Measurements from ENCODE around the gene HNRNPCL1.
"Not testable (repeated sequence)": the region's sequence is repeated elsewhere in the genome, so short reads cannot be mapped to it uniquely, and the experiment has no call there.

Gene HNRNPCL1

GRCh38 chr1:12848620-12849019 is at the start of gene HNRNPCL1:
TSS of gene HNRNPCL1 (minus strand) at chr1:12848720. CDS start at chr1:12848289, 431 bp downstream.
- DNase-seq: not testable (repeated sequence)

DNA sequence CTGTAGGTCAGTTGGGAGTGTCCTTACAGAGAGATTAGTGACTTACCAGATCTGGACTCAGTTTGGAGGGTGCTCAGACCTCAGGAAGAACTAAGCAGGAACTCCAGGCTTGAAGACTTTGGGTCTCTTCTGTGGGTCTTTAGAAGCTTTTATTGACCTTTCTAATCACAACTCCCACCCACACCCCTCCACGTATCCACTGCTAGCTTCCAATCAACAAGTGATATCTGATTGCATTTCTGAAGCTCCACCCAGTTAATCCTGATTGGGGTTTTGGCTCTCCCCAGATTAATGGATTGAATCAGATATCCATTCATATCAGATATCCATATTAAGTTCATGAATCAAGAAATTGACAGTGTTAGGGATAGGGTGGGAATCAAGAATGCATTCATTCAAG is 49.6 kb upstream of the HNRNPCL1 start, which contains the start of gene PRAMEF10:
TSS of gene PRAMEF10 (minus strand) at position 101 of the 400 bp plus-strand sequence. CDS start 2,423 bp downstream, outside the sequence.
- DNase-seq: not testable (repeated sequence)

DNA sequence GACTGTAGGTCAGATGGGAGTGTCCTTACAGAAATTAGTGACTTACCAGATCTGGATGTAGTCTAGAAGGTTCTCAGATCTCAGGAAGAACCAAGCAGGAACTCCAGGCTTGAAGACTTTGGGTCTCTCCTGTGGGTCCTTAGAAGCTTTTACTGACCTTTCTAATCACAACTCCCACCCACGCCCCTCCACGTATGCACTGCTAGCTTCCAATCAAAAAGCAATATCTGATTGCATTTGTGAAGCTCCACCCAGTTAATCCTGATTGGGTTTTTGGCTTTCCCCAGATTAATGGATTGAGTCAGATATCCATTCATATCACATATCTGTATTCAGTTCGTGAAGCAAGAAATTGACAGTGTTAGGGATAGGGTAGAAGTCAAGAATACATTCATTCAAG is 37.6 kb upstream of the HNRNPCL1 start, which contains the start of gene PRAMEF4:
TSS of gene PRAMEF4 (minus strand) at position 101 of the 400 bp plus-strand sequence. CDS start 2,807 bp downstream, outside the sequence.
- not testable (repeated sequence) for DNase-seq

GRCh38 chr1:12878453-12878852 is 29.9 kb upstream of the HNRNPCL1 start:
- DNase-seq: not testable (repeated sequence)

DNA sequence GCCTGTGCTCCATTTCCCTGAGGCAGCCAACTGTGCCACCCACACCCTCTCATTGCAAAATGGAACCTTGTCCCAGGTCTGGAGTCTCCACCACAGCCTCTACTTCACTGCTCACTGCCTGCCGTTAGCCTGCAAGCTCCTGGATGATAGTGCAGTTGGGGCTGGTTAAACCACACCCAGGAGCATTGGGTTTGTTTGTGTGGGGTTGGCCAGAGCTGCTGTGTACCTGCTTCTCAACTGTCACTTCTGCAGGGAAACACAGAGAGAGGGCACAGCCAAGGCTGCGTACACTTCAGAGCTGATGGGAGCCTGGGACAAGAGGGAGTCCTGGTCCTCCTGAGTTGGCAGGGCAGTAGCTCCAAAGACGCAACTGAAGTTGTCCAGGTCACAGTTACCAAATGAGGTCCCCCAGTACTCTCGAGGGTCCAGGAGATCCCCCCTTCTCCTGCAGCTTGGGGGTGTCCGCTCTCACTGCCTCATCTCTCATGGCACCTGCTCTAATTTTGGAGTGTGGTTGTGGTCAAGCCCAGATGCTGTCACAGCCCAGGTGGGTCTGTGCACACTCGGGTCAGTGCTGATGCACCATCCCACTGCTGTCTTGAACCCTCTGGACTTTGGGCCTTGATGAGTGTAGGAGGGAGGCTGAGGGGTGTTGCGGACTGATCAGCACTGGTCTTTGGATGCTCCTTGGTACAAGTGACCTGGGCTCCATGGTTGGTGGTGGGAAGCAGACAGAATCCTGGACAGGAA is 14.8 kb upstream of the HNRNPCL1 start:
- not testable (repeated sequence) for DNase-seq

DNA sequence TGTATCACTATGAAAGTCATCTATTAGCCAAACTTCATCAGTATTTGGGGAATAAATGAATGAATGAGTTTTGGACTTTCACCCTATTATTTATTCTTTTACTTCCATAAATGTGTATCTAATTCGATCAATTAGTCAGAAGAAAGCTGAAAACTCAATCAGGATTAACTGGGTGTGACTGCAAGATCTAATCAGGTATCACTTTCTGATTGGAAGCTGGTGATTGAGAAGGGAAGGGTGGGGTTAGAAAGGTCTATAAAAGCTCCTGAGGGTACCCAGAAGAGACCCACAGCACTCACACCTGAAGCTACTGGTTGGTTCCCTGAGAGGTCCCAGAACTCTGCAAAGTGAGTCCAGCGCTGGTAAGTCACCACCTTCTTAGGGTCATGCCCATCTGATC is 8.3 kb upstream of the HNRNPCL1 start, which contains the start of gene PRAMEF2:
TSS of gene PRAMEF2 (plus strand) at position 301 of the 400 bp plus-strand sequence. CDS start 1,924 bp downstream, outside the sequence.
- DNase-seq: not testable (repeated sequence)

DNA sequence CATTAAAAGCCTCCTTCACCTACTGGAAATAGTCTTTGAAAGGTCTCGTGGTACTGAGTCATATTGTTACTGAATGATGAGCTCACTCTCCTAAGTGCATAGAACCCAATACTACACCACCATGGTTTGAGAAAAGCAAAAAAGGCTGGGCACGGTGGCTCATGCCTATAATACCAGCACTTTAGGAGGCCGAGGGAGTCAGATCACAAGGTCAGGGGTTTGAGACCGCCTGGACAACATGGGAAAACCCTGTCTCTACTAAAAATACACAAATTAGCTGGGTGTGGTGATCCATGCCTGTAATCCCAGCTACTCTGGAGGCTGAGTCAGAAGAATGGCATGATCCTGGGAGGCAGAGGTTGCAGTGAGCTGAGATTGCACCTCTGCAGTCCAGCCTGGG is 3.3 kb upstream of the HNRNPCL1 start:
- no peak for DNase-seq

DNA sequence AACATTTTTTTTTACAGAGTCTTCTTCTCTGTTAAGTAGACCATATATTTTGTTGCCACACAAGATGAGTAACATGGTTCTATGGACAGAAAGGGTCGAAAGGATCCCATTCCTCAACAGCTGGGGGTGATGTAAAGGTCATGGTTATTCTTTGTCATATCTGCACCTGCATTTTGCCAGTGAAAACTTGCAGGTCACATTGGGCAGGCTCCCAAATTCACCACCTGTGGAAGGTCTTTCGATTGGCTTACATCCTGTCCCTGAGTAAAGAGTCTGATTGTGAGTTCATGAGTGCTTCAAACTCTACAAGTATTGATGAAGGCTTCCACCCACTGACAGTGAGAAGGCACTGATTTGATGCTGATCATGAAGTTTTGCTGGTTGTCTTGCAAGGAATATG is 15.3 kb downstream of the HNRNPCL1 start:
- DNase-seq: not testable (repeated sequence)

DNA sequence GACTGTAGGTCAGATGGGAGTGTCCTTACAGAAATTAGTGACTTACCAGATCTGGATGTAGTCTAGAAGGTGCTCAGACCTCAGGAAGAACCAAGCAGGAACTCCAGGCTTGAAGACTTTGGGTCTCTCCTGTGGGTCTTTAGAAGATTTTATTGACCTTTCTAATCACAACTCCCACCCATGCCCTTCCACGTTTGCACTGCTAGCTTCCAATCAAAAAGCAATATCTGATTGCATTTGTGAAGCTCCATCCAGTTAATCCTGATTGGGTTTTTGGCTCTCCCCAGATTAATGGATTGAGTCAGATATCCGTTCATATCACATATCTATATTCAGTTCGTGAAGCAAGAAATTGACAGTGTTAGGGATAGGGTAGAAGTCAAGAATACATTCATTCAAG is 17.2 kb downstream of the HNRNPCL1 start, which contains the start of gene PRAMEF11:
TSS of gene PRAMEF11 (minus strand) at position 101 of the 400 bp plus-strand sequence. CDS start 2,621 bp downstream, outside the sequence.
- not testable (repeated sequence) for DNase-seq

DNA sequence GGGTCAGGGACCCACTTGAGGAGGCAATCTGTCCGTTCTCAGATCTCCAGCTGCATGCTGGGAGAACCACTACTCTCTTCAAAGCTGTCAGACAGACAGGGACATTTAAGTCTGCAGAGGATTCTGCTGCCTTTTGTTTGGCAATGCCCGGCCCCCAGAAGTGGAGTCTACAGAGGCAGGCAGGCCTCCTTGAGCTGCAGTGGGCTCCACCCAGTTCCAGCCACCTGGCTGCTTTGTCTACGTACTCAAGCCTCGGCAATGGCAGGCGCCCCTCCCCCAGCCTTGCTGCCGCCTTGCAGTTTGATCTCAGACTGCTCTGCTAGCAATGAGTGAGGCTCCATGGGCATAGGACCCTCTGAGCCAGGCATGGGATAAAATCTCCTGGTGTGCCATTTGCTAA is 29.5 kb downstream of the HNRNPCL1 start:
- DNase-seq: not testable (repeated sequence)

GRCh38 chr1:12811409-12811784 is 37.1 kb downstream of the HNRNPCL1 start:
- no peak for DNase-seq

DNA sequence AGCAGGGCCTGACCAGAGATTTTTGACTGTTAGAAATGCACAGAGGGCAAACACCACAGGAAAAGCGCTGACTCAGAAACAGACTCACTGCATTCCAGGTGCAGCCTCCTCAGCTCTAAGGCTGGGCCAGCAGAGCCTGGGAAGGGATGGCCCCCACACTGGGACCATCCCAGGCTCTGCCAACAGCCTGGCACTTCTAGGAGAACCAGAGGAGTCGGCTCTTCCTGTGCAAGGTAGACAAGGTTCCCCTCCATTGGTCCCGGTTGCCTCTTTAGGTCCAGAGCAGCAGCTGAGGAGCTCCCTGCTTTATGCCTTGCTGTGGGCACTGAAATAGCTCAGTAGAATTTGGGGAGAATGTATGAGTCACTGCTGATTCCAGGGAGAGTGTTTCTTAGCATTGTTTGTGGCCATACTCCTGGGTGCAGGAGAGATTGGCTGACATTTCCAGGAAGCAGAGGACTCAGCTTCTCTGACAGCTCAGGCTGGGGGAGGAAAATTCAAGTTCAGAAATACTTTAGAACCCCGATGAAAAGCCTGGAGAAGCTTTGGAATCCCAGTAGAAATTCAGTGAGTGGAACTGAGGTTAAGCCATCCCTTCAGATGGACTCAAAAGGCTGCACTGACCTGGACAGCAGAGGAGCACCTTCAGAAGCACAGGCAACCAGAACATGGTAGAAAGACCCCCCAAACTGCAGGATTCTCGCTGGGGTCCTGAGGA is 37.7 kb downstream of the HNRNPCL1 start:
- DNase-seq: no peak

- no peak for DNase-seq
These were observed 38.6 kb downstream of the HNRNPCL1 start for GRCh38 chr1:12809933-12810332.

- DNase-seq: no peak
These were observed 48.8 kb downstream of the HNRNPCL1 start for GRCh38 chr1:12799730-12800129.

DNA sequence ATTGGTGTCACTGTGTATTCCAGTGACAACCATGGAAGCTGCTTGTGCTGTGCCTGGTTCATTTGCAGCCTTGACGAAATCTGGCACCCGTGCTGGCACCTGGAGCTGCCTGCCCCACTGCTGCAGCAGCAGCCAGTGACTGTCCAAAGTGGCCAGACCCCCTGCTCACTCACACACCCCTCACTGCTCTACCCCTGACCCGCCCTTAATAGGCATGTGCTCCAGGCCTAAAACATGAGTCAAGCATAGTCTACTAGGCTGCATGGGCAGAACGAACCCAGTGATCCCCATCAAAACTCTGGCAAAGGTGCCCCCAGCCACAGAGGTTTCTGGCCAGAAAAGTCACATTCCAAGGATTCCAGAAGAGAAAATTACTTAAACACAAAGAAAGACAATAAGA is 49.6 kb downstream of the HNRNPCL1 start:
- no peak for DNase-seq
